ENCODE measurements around the gene RTBDN. TPM values are rescaled to one million over a fixed set of nuclear protein-coding genes. Genes with fewer than 3 reads are reported as not detected.
A peak's percentile ranks its signal among the peaks of the same experiment; 100 is the strongest.

RTBDN gene
- total and polyA plus RNA-seq, 2 of the 8 experiments (the other 6 are each of a cell fraction or from before 2014, with no cell fraction given), result 4.0 to 4.8 TPM

DNA sequence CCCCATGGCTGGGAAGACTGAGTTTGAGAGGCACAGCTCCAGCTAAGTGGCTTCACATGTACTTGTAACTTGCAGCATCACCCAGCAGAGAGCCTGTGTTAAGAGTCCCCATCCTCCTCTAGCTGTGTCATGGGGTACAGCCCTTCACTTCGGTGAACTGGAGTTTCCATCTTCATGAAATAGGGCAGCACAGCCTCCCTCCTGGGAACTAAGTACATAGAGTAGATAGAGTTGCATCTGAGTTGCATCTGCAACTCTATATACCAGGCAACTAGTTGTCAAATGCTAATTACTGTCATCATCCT lies 34.0 kb downstream of the RTBDN start:
- WGBS, 2 experiments (ENCODE audit: extremely low coverage in 1 of 2, insufficient coverage in 1 of 2, insufficient read length in 1 of 2, insufficient replicate concordance in 2 of 2, low coverage in 1 of 2, low lambda C conversion rate in 2 of 2, missing lambda C conversion rate in 1 of 2), result 93% methylated on average over 1 of the region's 1 CpG; no CpG with 5 or more reads in 1 of the 2 experiments
- H2BK15ac ChIP-seq (ENCODE audit: low read length), result no peak overlapping the region
- no peak overlapping the region for H2BK20ac ChIP-seq (ENCODE audit: low read length)
- FAIRE-seq, result no peak
- H4K5ac ChIP-seq (ENCODE audit: insufficient read length, low read depth, low read length), result no peak overlapping the region
- peaks cover 7% of the 10 kb centered on the region for H3K79me1 ChIP-seq (ENCODE audit: low read depth, low read length)
- H4K20me1 ChIP-seq (replicated peaks in 1 of 2; ENCODE audit: control insufficient read depth in 1 of 2, insufficient read depth in 2 of 2, low read length in 2 of 2), result peaks cover 0 to 6% of the 10 kb centered on the region in 2 experiments
- H2AFZ ChIP-seq (ENCODE audit: low read length), result no peak overlapping the region
- no peak overlapping the region for H3K4ac ChIP-seq (replicated peaks; ENCODE audit: insufficient read length, low read depth, low read length)
- peaks cover 0 to 4% (median under 1%) of the 10 kb centered on the region in 4 experiments; a peak in 2 of 7 replicates for H3K27me3 ChIP-seq (replicated peaks in 1 of 4; ENCODE audit: control insufficient read depth in 3 of 4, extremely low read depth in 1 of 4, insufficient read depth in 3 of 4, low read length in 3 of 4)
- H3K9ac ChIP-seq (replicated peaks in 1 of 4; ENCODE audit: extremely low read depth in 1 of 4, low read depth in 3 of 4, low read length in 3 of 4), result peak overlapping the region in 2 of 4 experiments; percentile 81 to 84; a peak in 2 of 7 replicates
- no peak overlapping the region for H4K8ac ChIP-seq (ENCODE audit: extremely low read depth, insufficient read depth, low read length)
- no peak for DNase-seq (ENCODE audit: low read depth in 1 of 2, low spot score in 2 of 2)
- POLR2A ChIA-PET (ENCODE audit: partially characterized antibody), result interaction anchor here (0.6 to 15.2 kb wide), 10 partner anchors 9 to 104 kb away, joined by 3 to 317 read pairs (median 4); partner anchors contain the start of genes FBXW9, HOOK2, JUNB and TRIR
- H3K9me3 ChIP-seq (ENCODE audit: insufficient read depth in 2 of 2, low read depth in 1 of 2, low read length in 1 of 2), result no peaks in the 10 kb centered on the region
- H3K23ac ChIP-seq (ENCODE audit: insufficient read length), result no peak overlapping the region
- peaks cover 5 to 23% (median 11%) of the 10 kb centered on the region in 4 experiments; a peak in 6 of 7 replicates for H3K4me1 ChIP-seq (replicated peaks in 1 of 4; ENCODE audit: control insufficient read depth in 3 of 4, insufficient read depth in 4 of 4, low read length in 3 of 4)
- no peak overlapping the region for H3K18ac ChIP-seq (ENCODE audit: extremely low read depth, low read length)
- CTCF ChIA-PET (ENCODE audit: partially characterized antibody), result interaction anchor here (0.8 to 17.9 kb wide), 9 partner anchors 11 to 165 kb away, joined by 3 to 288 read pairs (median 4); no protein-coding TSS in a partner anchor
- H3K14ac ChIP-seq (ENCODE audit: insufficient read length), result no peak overlapping the region
- peaks cover 14% of the 10 kb centered on the region; the same call in 1 of the 2 replicates for H3K23me2 ChIP-seq (ENCODE audit: low read depth, low read length)
- H3K56ac ChIP-seq (replicated peaks; ENCODE audit: insufficient read length, low read depth, low read length), result no peak overlapping the region
- H2BK12ac ChIP-seq (ENCODE audit: low read depth, low read length), result no peak overlapping the region
- peak overlapping the region; percentile 85 to 98 (median 97); a peak in 7 of 8 replicates for H3K4me3 ChIP-seq (ENCODE audit: extremely low read depth in 1 of 4, insufficient read depth in 2 of 4, low read depth in 3 of 4, low read length in 4 of 4)
- peak overlapping the region; percentile 45; the same call in 1 of the 2 replicates for H2AK5ac ChIP-seq (ENCODE audit: low read depth, low read length)
- H2BK5ac ChIP-seq (ENCODE audit: low read depth, low read length), result no peak overlapping the region
- H2BK120ac ChIP-seq (replicated peaks; ENCODE audit: low read depth, low read length), result no peak overlapping the region
- H3K27ac ChIP-seq (ENCODE audit: low read depth, low read length), result no peak overlapping the region
- peaks cover 0 to 12% of the 10 kb centered on the region in 2 experiments; a peak in 2 of 4 replicates for H3K79me2 ChIP-seq (ENCODE audit: control insufficient read depth in 1 of 2, insufficient read depth in 2 of 2, low read length in 2 of 2)
- peaks cover 8 to 19% (median 14%) of the 10 kb centered on the region in 4 experiments; a peak in 7 of 8 replicates for H3K36me3 ChIP-seq (ENCODE audit: control insufficient read depth in 2 of 4, insufficient read depth in 4 of 4, low read length in 3 of 4)
- H4K91ac ChIP-seq (replicated peaks; ENCODE audit: insufficient read length, low read length), result no peak overlapping the region
- peak overlapping the region; percentile 91 to 92 for H3K4me2 ChIP-seq (ENCODE audit: insufficient read depth in 1 of 2, low read depth in 2 of 2, low read length in 2 of 2)
- no peak for TF ChIP-seq NRF1 (IDR thresholded peaks at IDR 0.05; ENCODE audit: low read depth, low read length)
- no peak for TF ChIP-seq HDAC6 (IDR thresholded peaks at IDR 0.05; ENCODE audit: low read depth, low read length)
- no peak for TF ChIP-seq TCF12 (IDR thresholded peaks at IDR 0.05; ENCODE audit: low read depth, low read length)
- TF ChIP-seq, protein P1, sequence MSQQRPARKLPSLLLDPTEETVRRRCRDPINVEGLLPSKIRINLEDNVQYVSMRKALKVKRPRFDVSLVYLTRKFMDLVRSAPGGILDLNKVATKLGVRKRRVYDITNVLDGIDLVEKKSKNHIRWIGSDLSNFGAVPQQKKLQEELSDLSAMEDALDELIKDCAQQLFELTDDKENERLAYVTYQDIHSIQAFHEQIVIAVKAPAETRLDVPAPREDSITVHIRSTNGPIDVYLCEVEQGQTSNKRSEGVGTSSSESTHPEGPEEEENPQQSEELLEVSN (IDR thresholded peaks at IDR 0.05), result no peak
- no peak for TF ChIP-seq POLR2AphosphoS5 (IDR thresholded peaks at IDR 0.05; ENCODE audit: low read depth, low read length)
- TF ChIP-seq TBP (IDR thresholded peaks at IDR 0.05; ENCODE audit: low read depth, low read length), result no peak
- TF ChIP-seq CHD1 (IDR thresholded peaks at IDR 0.05; ENCODE audit: low read depth, low read length), result no peak
- no peak for TF ChIP-seq ASH2L (IDR thresholded peaks at IDR 0.05; ENCODE audit: low read length)
- TF ChIP-seq KDM4A (IDR thresholded peaks at IDR 0.05; ENCODE audit: low read depth, low read length, severe bottlenecking), result no peak
- no peak for TF ChIP-seq HDAC2 (IDR thresholded peaks at IDR 0.05; ENCODE audit: borderline replicate concordance in 1 of 2, low read depth in 2 of 2, low read length in 2 of 2)
- no peak for TF ChIP-seq SIRT6 (IDR thresholded peaks at IDR 0.05; ENCODE audit: low read length)
- no peak for TF ChIP-seq SIX5 (IDR thresholded peaks at IDR 0.05; ENCODE audit: low read depth, low read length)
- no peak for TF ChIP-seq EP300 (IDR thresholded peaks at IDR 0.05; ENCODE audit: borderline replicate concordance in 1 of 2, low read depth in 2 of 2, low read length in 2 of 2)
- no peak for TF ChIP-seq BCL11A (IDR thresholded peaks at IDR 0.05; ENCODE audit: low read depth in 2 of 2, low read length in 2 of 2)

Measured in H1 (cell line).